GM12891 (cell line): ENCODE results near the gene BTBD9.
A peak's percentile ranks its signal among the peaks of the same experiment; 100 is the strongest.

Experiments
- DNase-seq: peaks from one replicate; pipeline ENCODE4 v3.0.0; 2011; ENCODE audit warnings: low spot score; ENCODE audit not compliant: insufficient read length
- FAIRE-seq: peaks from 2 replicates; lab custom pipeline; 2011; peaks lifted over from hg19 to GRCh38; lab: Jason Lieb, UNC
- PAX5 ChIP-seq: IDR thresholded peaks from 2 replicates; pipeline ENCODE4 v1.6.1; 2011; ENCODE audit warnings: low read length, moderate library complexity, mild to moderate bottlenecking; ENCODE audit not compliant: insufficient read depth, severe bottlenecking
- POLR2A ChIP-seq: IDR thresholded peaks from 2 replicates; pipeline ENCODE4 v1.6.1; 2011; ENCODE audit warnings: low read depth, low read length, control low read depth
- POLR2AphosphoS5 ChIP-seq: IDR thresholded peaks from 2 replicates; pipeline ENCODE4 v1.6.1; 2011; ENCODE audit warnings: low read depth, low read length, control low read depth
- POU2F2 ChIP-seq: IDR thresholded peaks from 2 replicates; pipeline ENCODE4 v1.6.1; 2011; ENCODE audit warnings: low read depth, mild to moderate bottlenecking, control low read depth, low read length, moderate library complexity
- SPI1 ChIP-seq: IDR thresholded peaks from 2 replicates; pipeline ENCODE4 v1.6.1; 2011; ENCODE audit warnings: low read depth, low read length, control low read depth
- TAF1 ChIP-seq: IDR thresholded peaks from 2 replicates; pipeline ENCODE4 v1.6.1; 2011; ENCODE audit warnings: low read depth, low read length, control low read depth

The BTBD9 gene

GRCh38 chr6:38316099-38316868 is 323.4 kb downstream of the BTBD9 start:
- DNase-seq (no peak), FAIRE-seq (peak; percentile 28)
- TF ChIP-seq SPI1: peak; percentile 35; the same call in 1 of the 2 replicates
- TF ChIP-seq TAF1: no peak
- no peak for TF ChIP-seq POU2F2

- FAIRE-seq: no peak
- no peak for DNase-seq
Measured at GRCh38 chr6:38311201-38311600, 328.5 kb downstream of the BTBD9 start.

GRCh38 chr6:38310061-38310460 is 329.7 kb downstream of the BTBD9 start:
- FAIRE-seq: no peak
- no peak for DNase-seq
- TF ChIP-seq TAF1 (no peak), PAX5 (no peak), POLR2A (no peak), POLR2AphosphoS5 (no peak), SPI1 (no peak), POU2F2 (no peak)

More at GRCh38 chr6:38311201-38311600, 328.5 kb downstream of the BTBD9 start:
- TF ChIP-seq POLR2A (no peak), POU2F2 (no peak)

GRCh38 chr6:38307740-38308139 is 332.0 kb downstream of the BTBD9 start:
- no peak for TF ChIP-seq PAX5
- TF ChIP-seq SPI1: peak; percentile 76
- TF ChIP-seq POU2F2: peak; percentile 53; the same call in 1 of the 2 replicates
- FAIRE-seq (peak; percentile 90), DNase-seq (no peak)

- no peak for TF ChIP-seq POLR2A
- TF ChIP-seq TAF1: no peak
- no peak for TF ChIP-seq PAX5
- no peak for TF ChIP-seq SPI1
- TF ChIP-seq POU2F2: no peak
- no peak for TF ChIP-seq POLR2AphosphoS5
- DNase-seq: no peak
- peak; percentile 16 for FAIRE-seq
Measured at GRCh38 chr6:38306931-38307330, 332.8 kb downstream of the BTBD9 start.

GRCh38 chr6:38305995-38306681 is 333.6 kb downstream of the BTBD9 start:
- DNase-seq (no peak), FAIRE-seq (peak; percentile 76)
- TF ChIP-seq SPI1: peak; percentile 83
- TF ChIP-seq TAF1: no peak

GRCh38 chr6:38302838-38303237 is 336.9 kb downstream of the BTBD9 start:
- FAIRE-seq: no peak
- no peak for DNase-seq
- TF ChIP-seq POLR2AphosphoS5: no peak
- TF ChIP-seq POLR2A: no peak
- TF ChIP-seq PAX5: no peak
- TF ChIP-seq SPI1: no peak
- no peak for TF ChIP-seq TAF1
- TF ChIP-seq POU2F2: no peak

- TF ChIP-seq TAF1 (no peak), POU2F2 (no peak), POLR2AphosphoS5 (no peak)
- DNase-seq (no peak), FAIRE-seq (peak; percentile 9)
Measured at GRCh38 chr6:38302081-38302480, 337.6 kb downstream of the BTBD9 start.

- no peak for FAIRE-seq
- no peak for TF ChIP-seq POU2F2
- TF ChIP-seq PAX5: no peak
- TF ChIP-seq SPI1: no peak
- no peak for DNase-seq
Measured at GRCh38 chr6:38290133-38290799, 349.5 kb downstream of the BTBD9 start.

- FAIRE-seq: no peak
- no peak for DNase-seq
- TF ChIP-seq PAX5 (no peak), TAF1 (no peak)
Measured at GRCh38 chr6:38287487-38287886, 352.2 kb downstream of the BTBD9 start.

- no peak for TF ChIP-seq POLR2A
- no peak for FAIRE-seq
- no peak for DNase-seq
Measured at GRCh38 chr6:38284802-38285394, 354.8 kb downstream of the BTBD9 start.
